ENCODE results near the gene LSR.

LSR gene

DNA sequence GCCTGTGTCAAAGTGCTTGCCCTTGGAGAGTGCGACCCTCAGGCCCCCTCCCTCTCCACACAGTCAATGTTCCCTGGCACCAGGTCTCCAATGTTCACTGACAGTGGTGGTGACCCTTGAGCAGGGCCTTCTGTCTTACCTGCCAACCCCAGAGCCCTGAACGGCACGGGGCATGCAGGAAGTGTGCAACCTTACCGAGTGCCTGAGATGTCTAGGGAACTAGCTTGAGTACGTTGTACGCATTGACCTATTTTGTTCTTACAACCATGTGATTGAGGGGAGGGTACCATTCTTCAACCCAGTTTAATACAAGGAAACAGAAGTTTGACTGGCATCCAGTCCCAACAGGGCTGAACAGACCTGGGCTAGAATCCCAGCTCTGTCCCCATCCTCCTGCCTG is 56.4 kb downstream of the LSR start:
- FAIRE-seq = no peak

DNA sequence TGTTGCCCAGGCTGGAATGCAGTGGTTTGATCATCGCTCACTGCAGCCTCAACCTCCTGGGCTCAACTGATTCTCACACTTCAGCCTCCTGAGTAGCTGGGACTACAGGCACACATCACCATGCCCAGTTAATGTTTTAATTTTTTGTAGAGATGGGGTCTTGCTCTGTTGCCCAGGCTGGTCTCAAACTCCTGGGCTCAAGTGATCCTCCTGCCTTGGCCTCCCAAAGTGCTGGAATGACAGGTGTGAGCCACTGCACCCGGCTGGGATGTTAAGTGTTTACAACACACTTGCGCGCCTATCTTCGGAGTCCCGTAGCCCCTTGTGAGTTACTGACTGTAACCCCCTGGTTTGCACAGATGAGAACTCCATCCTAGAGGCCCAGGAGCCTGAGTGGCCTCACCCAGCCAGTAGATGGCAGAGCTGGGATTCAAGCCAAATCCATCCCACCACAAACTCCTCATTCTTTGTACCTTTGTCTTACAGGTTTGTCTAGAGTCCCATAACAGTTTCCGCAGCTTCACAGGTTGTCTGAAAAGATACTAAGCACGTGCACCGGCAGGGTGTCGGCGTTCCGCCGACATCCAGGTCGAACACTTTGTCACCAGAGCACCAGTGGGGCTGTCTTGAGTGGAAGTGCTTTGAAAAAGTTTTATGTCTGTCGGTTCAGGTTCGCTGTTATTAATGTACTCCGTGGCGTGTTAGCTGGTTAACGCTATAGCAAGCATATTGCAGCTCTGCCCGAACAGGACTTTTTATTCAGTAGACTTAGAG is 57.9 kb downstream of the LSR start:
- FAIRE-seq = no peak

GRCh38 chr19:35307931-35308330 is 59.1 kb downstream of the LSR start:
- no peak for FAIRE-seq

- FAIRE-seq = no peak
Measured at GRCh38 chr19:35308910-35309309, 60.1 kb downstream of the LSR start.

GRCh38 chr19:35309481-35310279 is 60.9 kb downstream of the LSR start:
- FAIRE-seq = no peak

DNA sequence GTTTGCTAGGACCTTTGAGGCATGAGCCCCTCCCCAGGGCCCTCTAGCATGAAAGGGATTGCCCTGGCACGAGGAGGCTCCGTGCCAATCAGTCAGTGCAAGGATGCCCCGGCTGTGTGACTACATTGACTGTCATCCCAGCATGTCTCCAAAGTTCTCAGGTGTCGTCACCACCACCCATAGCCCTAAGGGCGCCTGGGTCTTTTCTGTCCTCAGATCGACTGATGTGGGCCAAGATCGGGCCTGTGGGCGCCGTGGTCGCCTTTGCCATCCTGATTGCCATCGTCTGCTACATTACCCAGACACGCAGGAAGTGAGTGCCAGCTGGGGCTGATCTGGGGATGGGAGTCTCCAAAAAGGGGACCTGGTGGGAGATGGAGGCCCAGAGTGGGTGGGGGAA is 61.5 kb downstream of the LSR start:
- no peak for FAIRE-seq

DNA sequence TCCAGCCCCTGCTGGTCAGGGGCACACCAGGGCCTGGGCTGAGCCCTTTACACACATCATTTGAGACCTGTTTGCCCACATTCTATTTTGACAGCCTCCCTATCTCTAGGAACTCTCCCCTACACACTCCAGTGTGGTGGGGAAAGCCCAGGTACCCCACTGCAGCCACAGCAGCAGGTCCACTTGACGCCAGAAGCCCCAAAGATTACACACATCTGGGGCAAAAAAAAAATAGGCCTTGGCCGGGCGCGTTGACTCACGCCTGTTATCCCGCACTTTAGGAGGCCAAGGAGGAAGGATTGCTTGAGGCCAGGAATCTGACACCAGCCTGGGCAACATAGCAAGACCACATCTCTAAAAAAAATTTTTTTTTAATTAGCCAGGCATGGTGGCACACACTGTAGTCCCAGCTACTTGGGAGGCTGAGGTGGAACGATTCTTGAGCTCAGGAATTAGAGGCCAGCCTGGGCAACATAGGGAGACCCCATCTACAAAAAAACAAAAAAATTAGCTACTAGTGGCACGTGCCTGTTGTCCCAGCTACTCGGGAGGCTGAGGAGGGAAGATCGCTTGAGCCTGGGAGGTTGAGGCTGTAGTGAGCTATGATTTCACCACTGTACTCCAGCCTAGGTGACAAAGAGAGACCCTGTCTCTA is 62.1 kb downstream of the LSR start:
- FAIRE-seq = no peak

DNA sequence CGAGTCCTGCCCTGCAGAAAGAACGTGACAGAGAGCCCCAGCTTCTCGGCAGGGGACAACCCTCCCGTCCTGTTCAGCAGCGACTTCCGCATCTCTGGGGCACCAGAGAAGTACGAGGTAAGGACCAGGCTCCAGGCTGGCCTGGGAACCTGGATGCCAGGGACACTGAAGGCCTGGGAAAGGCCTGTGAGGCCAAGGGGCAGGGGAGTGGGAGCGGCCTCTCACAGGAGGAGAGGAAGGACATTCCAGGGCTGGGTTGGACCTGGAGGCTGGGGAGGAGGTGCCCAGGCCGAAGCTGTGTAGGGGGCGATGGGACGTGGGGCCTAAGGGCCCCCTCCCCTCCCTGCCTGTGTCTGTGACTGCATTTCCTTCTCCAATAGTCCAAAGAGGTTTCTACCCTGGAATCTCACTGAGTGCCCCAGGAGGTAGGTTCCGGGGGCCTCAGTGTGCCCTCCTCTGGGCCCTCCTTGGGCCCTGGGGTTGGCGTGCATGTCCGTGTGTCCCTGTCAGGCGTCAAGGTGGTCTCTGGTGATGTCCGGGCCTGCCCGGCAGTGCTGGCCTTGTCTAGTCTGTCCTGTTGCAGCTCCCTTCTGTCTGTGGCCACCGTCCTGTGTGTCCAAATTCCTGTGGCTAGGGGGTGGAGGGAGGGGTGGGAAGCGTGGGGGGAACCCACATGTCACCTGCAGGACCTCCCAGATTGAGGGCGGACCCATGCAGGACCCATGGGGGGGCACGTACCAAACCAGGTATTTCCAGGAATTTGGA is 63.3 kb downstream of the LSR start:
- no peak for FAIRE-seq

DNA sequence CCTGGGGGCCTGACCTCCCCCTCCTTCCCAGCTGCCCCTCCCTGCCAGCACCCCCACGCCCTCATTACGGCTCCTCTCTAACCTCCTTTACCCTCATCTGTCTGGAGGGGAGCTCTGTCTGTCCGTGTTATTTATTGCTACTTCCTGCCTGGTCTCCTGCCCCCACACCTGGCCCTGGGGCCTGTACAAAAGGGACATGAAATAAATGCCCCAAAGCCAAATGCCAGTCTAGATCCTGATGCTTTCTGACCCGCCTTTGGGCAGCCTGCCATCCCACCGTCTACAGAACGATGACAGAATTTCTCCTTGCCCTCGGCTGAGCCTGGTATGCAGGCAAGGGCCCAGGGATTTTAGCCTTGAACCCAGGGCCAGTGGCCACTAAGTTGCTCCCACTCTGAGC is 64.8 kb downstream of the LSR start:
- FAIRE-seq = no peak

- FAIRE-seq = no peak
Measured at GRCh38 chr19:35314031-35314430, 65.2 kb downstream of the LSR start.

- no peak for FAIRE-seq
Measured at GRCh38 chr19:35314858-35315470, 66.2 kb downstream of the LSR start.

GRCh38 chr19:35315883-35316282 is 67.1 kb downstream of the LSR start:
- FAIRE-seq = no peak

DNA sequence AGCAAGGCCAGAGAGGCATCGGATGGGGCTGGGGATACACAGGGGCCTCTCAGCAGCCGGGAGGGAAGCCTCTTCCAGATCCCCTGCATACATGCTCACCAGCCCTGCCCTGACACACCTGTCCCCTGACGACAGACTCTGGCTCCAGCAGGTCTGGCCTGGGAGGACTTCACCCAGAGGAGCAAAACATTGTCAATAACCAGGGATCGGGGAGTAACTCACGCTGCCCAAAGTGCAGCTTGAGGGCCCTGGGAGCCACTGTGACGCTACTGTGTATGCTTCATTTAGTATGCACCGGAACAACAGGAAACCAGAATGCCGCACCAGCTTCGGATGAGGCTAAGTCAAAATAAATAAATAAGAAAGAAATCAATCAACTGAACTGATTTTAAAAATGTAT is 67.8 kb downstream of the LSR start:
- no peak for FAIRE-seq

All from colon (tissue), 2 donors.